ENCODE data around the gene TACR1. TPM values are rescaled to one million over a fixed set of nuclear protein-coding genes. Genes with fewer than 3 reads are reported as not detected.

Gene TACR1
- total and polyA plus RNA-seq, 2 of the 13 experiments (the other 11 are each of a cell fraction or from before 2014, with no cell fraction given): not detected

- TF ChIP-seq AGO1 (IDR thresholded peaks at IDR 0.05; ENCODE audit: low read depth, low read length, poor library complexity, severe bottlenecking) (no peak), CREB1 (IDR thresholded peaks at IDR 0.05) (peak; percentile 69), CREB1 (CRISPR knock-in tag; IDR thresholded peaks at IDR 0.05) (no peak)
- CTCF ChIA-PET (ENCODE audit: low intra/inter-chr PET ratio, low total read pairs): no interaction called here
- Histone ChIP-seq H4K20me1 (ENCODE audit: insufficient read depth, low read length) (no peaks in the 10 kb centered on the region), H3K4me1 (ENCODE audit: insufficient read depth, low read length) (no peaks in the 10 kb centered on the region), H3K36me3 (replicated peaks in 1 of 2; ENCODE audit: control insufficient read depth in 1 of 2, insufficient read depth in 2 of 2, low read length in 2 of 2) (no peaks in the 10 kb centered on the region), H3K9ac (ENCODE audit: insufficient read depth, low read depth, low read length) (no peak overlapping the region), H3K27ac (ENCODE audit: extremely low read length, insufficient read depth, low read length) (no peak overlapping the region), H3K9me3 (ENCODE audit: low read length) (no peaks in the 10 kb centered on the region), H3K4me3 (replicated peaks in 1 of 3; ENCODE audit: insufficient read depth in 1 of 3, low read depth in 2 of 3, low read length in 3 of 3) (no peak overlapping the region), H3K27me3 (ENCODE audit: control insufficient read depth in 1 of 2, insufficient read depth in 2 of 2, low read length in 2 of 2) (no peaks in the 10 kb centered on the region; a peak in 1 of 5 replicates), H2AFZ (ENCODE audit: low read length) (no peak overlapping the region), H3K4me2 (ENCODE audit: low read depth, low read length) (no peak overlapping the region), H3K79me2 (ENCODE audit: insufficient read depth, low read length) (no peaks in the 10 kb centered on the region)
- DNase-seq (ENCODE audit: low spot score): no peak
- 13% methylated on average over 1 of the region's 1 CpG for WGBS (ENCODE audit: low lambda C conversion rate)
- no TSS peak for BruUV-seq (replicated peaks)
- ATAC-seq: no peak
- no peak for FAIRE-seq
- intact Hi-C loops (cut with micrococcal nuclease; ENCODE audit: unreplicated experiment): no loop called here
- POLR2A ChIA-PET: no interaction called here
- in situ Hi-C loops (cut with HindIII; ENCODE audit: extremely low pct_ligation_motif_present, low pct_unique_long_range_greater_than_20kb): no loop called here
Measured at GRCh38 chr2:75211266-75211770, 12.0 kb upstream of the TACR1 start.

- intact Hi-C loops (cut with micrococcal nuclease; ENCODE audit: unreplicated experiment) (no loop called here), in situ Hi-C loops (cut with HindIII; ENCODE audit: extremely low pct_ligation_motif_present, low pct_unique_long_range_greater_than_20kb) (no loop called here)
- H3K79me2 ChIP-seq (ENCODE audit: insufficient read depth, low read length): no peaks in the 10 kb centered on the region
- no peaks in the 10 kb centered on the region; a peak in 1 of 5 replicates for H3K27me3 ChIP-seq (ENCODE audit: control insufficient read depth in 1 of 2, insufficient read depth in 2 of 2, low read length in 2 of 2)
- H3K36me3 ChIP-seq (replicated peaks in 1 of 2; ENCODE audit: control insufficient read depth in 1 of 2, insufficient read depth in 2 of 2, low read length in 2 of 2): no peaks in the 10 kb centered on the region
- no peak for ATAC-seq
- no peaks in the 10 kb centered on the region for H3K4me1 ChIP-seq (ENCODE audit: insufficient read depth, low read length)
- no peak overlapping the region for H2AFZ ChIP-seq (ENCODE audit: low read length)
- ChIA-PET POLR2A (no interaction called here), CTCF (ENCODE audit: low intra/inter-chr PET ratio, low total read pairs) (no interaction called here)
- no peak overlapping the region for H3K27ac ChIP-seq (ENCODE audit: extremely low read length, insufficient read depth, low read length)
- FAIRE-seq: no peak
- BruUV-seq (replicated peaks): no TSS peak
- 71% methylated on average over 3 of the region's 3 CpGs for WGBS (ENCODE audit: low lambda C conversion rate)
- no peak overlapping the region for H3K4me3 ChIP-seq (replicated peaks in 1 of 3; ENCODE audit: insufficient read depth in 1 of 3, low read depth in 2 of 3, low read length in 3 of 3)
- no peak overlapping the region for H3K4me2 ChIP-seq (ENCODE audit: low read depth, low read length)
- H3K9me3 ChIP-seq (ENCODE audit: low read length): no peaks in the 10 kb centered on the region
- DNase-seq (ENCODE audit: low spot score): no peak
- H3K9ac ChIP-seq (ENCODE audit: insufficient read depth, low read depth, low read length): no peak overlapping the region
- no peaks in the 10 kb centered on the region for H4K20me1 ChIP-seq (ENCODE audit: insufficient read depth, low read length)
- TF ChIP-seq, protein P1, sequence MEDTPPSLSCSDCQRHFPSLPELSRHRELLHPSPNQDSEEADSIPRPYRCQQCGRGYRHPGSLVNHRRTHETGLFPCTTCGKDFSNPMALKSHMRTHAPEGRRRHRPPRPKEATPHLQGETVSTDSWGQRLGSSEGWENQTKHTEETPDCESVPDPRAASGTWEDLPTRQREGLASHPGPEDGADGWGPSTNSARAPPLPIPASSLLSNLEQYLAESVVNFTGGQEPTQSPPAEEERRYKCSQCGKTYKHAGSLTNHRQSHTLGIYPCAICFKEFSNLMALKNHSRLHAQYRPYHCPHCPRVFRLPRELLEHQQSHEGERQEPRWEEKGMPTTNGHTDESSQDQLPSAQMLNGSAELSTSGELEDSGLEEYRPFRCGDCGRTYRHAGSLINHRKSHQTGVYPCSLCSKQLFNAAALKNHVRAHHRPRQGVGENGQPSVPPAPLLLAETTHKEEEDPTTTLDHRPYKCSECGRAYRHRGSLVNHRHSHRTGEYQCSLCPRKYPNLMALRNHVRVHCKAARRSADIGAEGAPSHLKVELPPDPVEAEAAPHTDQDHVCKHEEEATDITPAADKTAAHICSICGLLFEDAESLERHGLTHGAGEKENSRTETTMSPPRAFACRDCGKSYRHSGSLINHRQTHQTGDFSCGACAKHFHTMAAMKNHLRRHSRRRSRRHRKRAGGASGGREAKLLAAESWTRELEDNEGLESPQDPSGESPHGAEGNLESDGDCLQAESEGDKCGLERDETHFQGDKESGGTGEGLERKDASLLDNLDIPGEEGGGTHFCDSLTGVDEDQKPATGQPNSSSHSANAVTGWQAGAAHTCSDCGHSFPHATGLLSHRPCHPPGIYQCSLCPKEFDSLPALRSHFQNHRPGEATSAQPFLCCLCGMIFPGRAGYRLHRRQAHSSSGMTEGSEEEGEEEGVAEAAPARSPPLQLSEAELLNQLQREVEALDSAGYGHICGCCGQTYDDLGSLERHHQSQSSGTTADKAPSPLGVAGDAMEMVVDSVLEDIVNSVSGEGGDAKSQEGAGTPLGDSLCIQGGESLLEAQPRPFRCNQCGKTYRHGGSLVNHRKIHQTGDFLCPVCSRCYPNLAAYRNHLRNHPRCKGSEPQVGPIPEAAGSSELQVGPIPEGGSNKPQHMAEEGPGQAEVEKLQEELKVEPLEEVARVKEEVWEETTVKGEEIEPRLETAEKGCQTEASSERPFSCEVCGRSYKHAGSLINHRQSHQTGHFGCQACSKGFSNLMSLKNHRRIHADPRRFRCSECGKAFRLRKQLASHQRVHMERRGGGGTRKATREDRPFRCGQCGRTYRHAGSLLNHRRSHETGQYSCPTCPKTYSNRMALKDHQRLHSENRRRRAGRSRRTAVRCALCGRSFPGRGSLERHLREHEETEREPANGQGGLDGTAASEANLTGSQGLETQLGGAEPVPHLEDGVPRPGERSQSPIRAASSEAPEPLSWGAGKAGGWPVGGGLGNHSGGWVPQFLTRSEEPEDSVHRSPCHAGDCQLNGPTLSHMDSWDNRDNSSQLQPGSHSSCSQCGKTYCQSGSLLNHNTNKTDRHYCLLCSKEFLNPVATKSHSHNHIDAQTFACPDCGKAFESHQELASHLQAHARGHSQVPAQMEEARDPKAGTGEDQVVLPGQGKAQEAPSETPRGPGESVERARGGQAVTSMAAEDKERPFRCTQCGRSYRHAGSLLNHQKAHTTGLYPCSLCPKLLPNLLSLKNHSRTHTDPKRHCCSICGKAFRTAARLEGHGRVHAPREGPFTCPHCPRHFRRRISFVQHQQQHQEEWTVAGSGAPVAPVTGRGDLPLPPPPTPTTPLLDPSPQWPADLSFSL (CRISPR knock-in tag; IDR thresholded peaks at IDR 0.05): no peak
- TF ChIP-seq ZNF792 (CRISPR knock-in tag; IDR thresholded peaks at IDR 0.05): no peak
- TF ChIP-seq ZNF337 (CRISPR knock-in tag; IDR thresholded peaks at IDR 0.05; ENCODE audit: borderline replicate concordance, low read depth): no peak
- no peak for TF ChIP-seq MLLT10 (CRISPR knock-in tag; IDR thresholded peaks at IDR 0.05)
- TF ChIP-seq PHF8 (CRISPR knock-in tag; IDR thresholded peaks at IDR 0.05): no peak
- TF ChIP-seq ZMYM3 (CRISPR knock-in tag; IDR thresholded peaks at IDR 0.05): no peak
- TF ChIP-seq, protein P2, sequence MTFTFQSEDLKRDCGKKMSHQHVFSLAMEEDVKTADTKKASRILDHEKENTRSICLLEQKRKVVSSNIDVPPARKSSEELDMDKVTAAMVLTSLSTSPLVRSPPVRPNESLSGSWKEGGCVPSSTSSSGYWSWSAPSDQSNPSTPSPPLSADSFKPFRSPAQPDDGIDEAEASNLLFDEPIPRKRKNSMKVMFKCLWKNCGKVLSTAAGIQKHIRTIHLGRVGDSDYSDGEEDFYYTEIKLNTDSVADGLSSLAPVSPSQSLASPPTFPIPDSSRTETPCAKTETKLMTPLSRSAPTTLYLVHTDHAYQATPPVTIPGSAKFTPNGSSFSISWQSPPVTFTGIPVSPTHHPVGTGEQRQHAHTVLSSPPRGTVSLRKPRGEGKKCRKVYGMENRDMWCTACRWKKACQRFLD (CRISPR knock-in tag; IDR thresholded peaks at IDR 0.05; ENCODE audit: borderline replicate concordance): no peak
- no peak for TF ChIP-seq TAF15 (IDR thresholded peaks at IDR 0.05; ENCODE audit: low read depth, low read length, poor library complexity, severe bottlenecking)
- no peak for TF ChIP-seq ZNF3 (CRISPR knock-in tag; IDR thresholded peaks at IDR 0.05)
- TF ChIP-seq ZBTB8A (CRISPR knock-in tag; IDR thresholded peaks at IDR 0.05; ENCODE audit: borderline replicate concordance, low read depth): no peak
Measured at GRCh38 chr2:75210409-75210808, 11.1 kb upstream of the TACR1 start.
